Occipital lobe (tissue), 2 donors: Measurements from ENCODE around the gene TMEM171. TPM values are rescaled to one million over a fixed set of nuclear protein-coding genes. Genes with fewer than 3 reads are reported as not detected.

Experiments
- DNase-seq: peaks from one replicate; lab custom pipeline; 2025; lab: John Stamatoyannopoulos, UW
- total RNA-seq: library from RNA; depleted of rRNA; stranded (reverse); fragments of >200 nt; gene quantifications from one replicate; pipeline ENCODE4 v1.2.3, GENCODE V29; 2014

The TMEM171 gene
- total RNA-seq, 1 donor from 2014 or later, result 0.78 TPM

- no peak for DNase-seq
Observed at GRCh38 chr5:73119451-73120157, 771 bp upstream of the TMEM171 start.

DNA sequence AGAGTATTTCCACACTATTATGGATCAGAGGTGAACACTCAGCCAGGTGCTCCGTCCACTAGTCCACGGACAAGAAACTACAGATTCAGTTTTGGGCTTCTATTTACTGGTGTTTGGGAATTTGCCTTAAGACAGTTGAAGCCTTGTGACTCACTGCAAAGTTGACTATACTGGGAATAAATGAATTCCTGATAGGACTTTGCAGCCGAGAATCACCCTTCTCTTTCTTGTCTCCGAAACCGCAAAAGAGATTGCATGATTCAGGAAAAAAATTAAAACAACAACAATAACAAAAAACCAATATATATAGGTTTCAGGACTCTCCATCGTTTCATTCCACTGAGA, 716 bp downstream of the TMEM171 start:
- no peak for DNase-seq

DNA sequence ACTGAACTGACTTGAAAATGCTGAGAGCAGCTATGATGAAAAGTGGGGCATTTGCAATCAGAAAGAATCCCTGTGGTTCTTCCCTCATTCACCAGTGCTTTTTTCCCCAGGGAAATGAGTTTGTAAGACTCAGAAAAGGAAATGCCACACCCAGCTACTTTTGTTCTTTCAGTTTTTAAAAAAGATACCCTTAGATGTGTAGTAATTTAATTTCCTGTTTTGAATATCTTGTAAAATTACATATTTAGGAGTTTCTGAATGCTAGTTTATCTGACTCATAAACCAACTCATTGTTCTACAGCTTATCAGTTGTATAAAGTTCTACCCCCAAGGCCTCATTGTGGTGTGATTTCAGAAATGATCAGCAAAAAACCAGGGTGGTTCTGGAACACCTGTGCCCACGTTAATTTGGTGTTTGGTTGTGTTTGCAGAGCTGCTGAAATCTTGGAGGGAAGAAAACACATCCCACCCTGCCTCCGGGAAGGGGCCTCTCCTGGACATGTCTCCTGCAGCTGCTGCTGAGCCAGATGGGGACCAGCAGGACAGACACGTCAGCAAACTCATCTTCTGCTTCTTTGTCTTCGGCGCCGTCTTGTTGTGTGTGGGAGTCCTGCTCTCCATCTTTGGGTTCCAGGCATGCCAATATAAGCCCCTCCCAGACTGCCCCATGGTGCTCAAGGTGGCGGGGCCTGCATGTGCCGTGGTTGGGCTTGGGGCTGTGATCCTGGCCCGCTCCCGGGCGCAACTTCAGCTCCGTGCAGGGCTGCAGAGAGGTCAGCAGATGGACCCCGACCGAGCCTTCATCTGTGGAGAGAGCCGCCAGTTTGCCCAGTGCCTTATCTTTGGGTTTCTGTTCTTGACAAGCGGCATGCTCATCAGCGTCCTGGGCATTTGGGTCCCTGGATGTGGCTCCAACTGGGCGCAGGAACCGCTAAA, 2.8 kb downstream of the TMEM171 start:
- DNase-seq, result no peak

- no peak for DNase-seq
Observed at GRCh38 chr5:73125289-73125688, 4.9 kb downstream of the TMEM171 start.

GRCh38 chr5:73126381-73126780, 6.0 kb downstream of the TMEM171 start:
- peak; percentile 47 for DNase-seq

DNA sequence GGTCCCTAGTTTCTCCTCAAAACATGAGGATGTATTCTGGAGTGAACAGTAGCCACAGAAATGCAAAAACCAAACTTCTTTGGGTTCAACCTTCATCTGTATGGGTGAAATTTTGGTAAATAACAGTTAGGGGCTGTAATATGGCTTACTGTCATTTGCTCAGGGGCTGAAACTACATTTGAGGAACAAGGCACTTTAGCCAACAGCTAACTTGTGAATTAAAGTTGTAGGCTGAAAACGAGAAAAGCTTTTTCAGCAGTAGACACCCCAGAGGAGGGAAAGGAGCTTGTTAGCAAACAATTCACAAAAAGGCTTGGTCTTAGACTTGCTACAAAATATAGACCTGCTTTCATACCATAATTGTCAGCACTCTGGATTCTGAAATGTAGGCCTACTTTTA, 6.6 kb downstream of the TMEM171 start:
- no peak for DNase-seq

GRCh38 chr5:73129143-73129542, 8.8 kb downstream of the TMEM171 start:
- DNase-seq, result no peak

GRCh38 chr5:73130811-73131210, 10.4 kb downstream of the TMEM171 start:
- no peak for DNase-seq

DNA sequence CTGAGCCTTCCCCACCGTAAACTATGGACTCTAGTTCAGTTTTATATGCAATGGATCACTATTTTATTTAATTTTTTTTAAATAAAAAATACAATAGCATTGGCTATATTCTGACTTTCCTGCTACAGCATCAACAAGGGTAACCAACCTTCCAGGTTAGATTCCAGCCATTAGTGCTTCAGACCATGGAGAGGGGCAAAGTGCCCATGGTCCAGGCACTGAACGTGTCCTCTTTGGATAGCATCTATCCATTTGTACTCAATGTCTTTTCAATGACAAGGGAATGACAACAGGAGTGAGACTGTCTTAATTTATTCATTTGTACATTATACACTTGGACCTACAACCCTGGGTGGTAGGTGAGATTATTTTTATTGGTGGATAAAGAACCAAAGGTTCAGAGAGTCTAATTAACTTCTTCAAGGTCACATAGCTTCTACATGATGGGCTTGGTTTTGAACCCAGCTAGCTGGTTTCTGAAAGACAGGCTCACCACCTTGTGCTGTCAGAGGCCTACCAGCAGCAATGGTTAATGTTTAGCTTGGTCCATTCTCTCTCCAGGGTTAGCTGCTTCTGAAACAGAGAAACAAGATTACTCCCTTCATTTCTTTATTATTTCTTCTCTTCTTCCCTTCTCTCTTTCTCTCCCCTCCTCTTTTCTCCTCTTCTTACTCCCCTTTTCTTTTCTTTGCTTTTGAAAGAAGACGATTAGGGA, 11.5 kb downstream of the TMEM171 start:
- DNase-seq, result no peak

DNA sequence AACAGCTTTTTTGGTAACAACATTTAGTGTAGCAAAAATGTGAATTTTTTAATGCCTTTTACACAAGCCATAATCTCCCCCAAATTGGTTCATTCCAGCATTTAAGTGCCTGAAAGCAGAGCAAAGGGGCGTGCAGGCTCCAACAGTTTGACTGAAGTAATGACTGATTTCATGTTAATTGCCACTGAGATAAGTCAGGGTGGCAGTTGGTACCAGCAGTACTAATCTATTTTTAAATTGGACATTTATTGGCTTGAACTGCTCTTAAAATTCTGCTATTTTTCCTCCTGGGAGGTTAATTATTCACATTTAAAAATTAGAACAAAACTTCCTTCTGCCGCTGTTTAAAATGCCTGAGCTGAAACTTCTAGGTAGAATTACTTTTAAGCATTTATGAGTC, 12.4 kb downstream of the TMEM171 start:
- no peak for DNase-seq

DNA sequence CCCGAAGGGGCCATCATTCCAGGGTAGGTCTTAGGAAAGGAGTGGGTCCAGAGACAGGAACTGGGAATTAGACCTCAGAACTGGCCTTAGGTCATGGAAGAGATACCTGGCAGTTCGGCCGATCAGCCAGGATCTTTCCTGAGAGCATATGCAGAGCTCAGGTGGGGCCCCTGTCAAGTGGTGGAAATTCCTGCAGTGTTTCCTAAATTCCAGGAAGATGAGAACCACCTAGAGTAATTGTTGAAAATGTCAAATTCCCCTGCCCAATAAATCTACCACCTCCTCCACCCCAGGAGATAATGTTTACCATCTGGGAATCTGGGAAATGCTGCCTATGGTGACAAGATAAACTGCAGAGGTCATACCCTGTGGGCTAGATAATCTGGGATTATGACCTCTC, 14.6 kb downstream of the TMEM171 start:
- no peak for DNase-seq

- no peak for DNase-seq
Observed at GRCh38 chr5:73135429-73136054, 15.2 kb downstream of the TMEM171 start.

- DNase-seq, result no peak
Observed at GRCh38 chr5:73136055-73136562, 15.7 kb downstream of the TMEM171 start.

DNA sequence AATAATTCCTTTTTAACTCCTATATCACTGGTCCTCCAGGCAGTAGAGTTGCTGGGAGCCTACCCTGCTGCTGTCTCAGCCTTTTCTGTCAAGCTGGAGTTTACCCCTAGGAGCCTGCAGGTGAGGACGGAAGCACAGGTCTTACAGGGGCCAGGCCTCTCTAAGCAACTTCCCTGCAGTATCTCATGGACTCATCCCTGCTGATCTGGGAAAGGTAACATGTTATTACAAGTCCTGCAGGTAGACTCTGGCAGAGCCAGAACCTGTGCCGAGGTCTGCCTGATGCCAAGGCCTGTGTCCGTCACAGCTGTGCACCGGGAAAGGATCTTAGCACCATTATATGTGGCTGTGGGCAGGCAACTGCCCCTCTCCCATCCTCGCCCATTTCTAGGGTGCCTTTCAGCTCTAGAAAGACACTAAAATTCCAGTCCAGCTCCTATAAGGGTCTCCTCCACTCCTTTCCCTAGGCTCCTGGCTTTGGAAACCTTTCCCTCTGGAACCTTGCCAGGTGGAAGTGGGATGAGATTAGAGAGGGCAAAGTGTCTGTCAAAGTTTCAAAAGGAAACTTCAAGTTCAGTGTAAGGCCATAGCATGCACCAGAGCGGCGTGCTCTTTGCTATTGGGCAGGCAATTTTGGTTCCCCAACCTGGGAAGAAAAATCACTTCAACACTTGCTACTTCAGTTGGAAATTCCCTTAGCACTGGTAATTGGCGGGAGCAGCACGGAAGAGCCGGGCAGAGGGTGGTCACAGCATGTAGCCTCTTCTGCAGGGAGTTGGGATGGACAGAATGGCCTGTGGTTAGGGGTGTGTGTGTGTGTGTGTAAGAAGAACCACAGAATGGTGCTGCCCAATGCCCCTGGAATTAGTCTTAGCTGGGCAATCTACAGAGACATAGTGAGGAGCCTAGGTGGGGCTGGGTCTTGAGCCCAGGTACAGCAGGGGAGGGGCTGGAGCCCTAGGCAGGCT, 17.5 kb downstream of the TMEM171 start:
- DNase-seq, result no peak

- no peak for DNase-seq
Observed at GRCh38 chr5:73139485-73139884, 19.1 kb downstream of the TMEM171 start.

GRCh38 chr5:73140801-73141200, 20.4 kb downstream of the TMEM171 start:
- no peak for DNase-seq

DNA sequence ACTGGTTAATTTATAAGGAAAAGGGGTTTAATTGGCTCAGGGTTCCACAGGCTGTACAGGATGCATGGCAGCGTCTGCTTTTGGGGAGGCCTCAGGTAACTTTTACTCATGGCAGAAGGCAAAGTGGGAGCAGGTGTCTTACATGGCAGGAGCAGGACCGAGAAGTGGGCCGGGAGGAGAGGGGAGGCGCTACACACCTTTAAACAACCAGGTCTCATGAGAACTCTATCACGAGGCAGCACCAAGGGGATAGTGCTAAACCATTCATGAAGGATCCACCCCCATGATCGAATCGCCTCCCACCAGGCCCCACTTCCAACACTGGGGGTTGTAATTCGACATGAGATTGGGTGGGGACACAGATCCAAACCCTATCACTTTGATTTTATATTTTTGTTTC, 21.7 kb downstream of the TMEM171 start:
- no peak for DNase-seq

- DNase-seq, result no peak
Observed at GRCh38 chr5:73143716-73144115, 23.3 kb downstream of the TMEM171 start.

DNA sequence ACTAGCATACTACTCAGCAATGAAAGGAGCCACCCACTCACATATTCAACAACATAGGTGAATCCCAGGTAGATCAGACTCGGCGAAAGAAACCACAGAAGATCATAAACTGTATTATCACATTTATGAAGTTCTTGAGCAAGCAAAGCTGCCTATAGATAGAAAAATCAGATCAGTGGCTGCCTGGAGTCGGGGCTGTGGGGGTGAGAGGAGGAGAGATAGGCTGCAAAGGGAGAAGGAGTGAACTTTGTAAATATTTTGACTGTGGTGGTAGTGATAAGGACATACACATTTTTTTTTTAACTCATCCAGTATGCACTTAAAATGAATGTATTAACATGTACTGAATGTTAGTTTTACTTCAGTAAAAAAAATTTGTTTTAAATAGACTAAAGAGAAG, 29.2 kb downstream of the TMEM171 start:
- DNase-seq, result no peak

DNA sequence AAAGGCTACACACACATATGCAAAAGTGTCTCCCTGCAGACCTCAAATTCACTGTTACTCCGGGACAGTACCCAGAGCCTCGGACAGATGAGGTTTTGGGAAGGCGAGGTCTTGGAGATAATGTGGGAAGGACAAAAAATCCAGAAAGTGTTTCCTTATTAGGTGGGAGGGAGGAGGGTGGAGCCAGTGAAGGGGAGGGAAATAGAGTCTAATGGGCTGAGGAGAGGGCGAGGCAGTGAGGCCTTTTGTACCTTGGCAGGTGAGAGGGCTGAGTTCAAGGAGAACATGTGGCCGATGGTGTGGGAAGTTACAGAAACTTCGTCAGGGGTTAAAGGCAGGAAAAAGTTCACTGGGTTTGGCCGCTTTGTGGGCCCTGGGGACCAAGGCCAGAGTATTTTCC, 30.5 kb downstream of the TMEM171 start:
- DNase-seq, result no peak
